Ammon's horn (tissue), 1 donor: ENCODE results near the gene THRAP3.

ENCODE experiments used
- DNase-seq: peaks from one replicate; pipeline ENCODE4 v3.0.0-alpha.2; 2016; ENCODE audit warnings: low spot score

Gene THRAP3

DNA sequence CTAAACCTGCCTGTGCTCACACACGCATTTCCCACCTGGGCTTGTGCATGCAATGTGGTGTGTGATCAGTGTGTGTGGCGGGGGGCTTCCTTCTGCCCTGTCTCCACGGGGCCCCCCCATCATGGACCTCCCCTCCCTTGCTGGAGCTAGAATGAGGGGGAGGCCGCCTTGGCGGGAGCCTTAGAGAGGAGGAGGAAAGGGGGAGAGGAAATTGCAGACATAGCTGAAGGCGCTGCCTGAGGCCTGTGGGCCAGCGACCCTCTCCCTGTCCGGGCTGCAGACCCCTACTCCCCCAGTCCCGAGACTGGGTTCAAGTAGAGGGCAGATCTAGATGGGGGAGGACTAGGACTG lies 100.1 kb downstream of the THRAP3 start:
- no peak for DNase-seq

DNA sequence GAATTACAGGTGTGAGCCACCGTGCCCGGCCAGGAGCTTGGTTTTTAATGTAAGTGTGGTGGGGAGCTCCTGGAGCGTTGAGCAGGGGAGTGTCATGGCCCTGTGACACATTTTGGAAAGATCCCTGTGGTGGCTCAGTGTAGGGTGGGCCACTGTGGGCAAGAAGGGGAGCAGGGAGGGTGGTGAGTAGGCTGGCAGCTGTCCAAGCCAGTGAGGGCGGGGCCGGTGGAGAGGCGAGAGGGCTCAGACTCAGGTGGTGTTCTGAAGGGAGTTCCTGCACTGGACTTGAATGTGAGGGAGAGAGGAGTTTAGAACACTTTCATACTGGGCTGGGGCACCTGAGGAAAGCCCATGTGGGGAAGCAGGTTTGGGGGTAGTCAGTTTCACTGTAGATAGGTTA lies 102.3 kb downstream of the THRAP3 start:
- no peak for DNase-seq

DNA sequence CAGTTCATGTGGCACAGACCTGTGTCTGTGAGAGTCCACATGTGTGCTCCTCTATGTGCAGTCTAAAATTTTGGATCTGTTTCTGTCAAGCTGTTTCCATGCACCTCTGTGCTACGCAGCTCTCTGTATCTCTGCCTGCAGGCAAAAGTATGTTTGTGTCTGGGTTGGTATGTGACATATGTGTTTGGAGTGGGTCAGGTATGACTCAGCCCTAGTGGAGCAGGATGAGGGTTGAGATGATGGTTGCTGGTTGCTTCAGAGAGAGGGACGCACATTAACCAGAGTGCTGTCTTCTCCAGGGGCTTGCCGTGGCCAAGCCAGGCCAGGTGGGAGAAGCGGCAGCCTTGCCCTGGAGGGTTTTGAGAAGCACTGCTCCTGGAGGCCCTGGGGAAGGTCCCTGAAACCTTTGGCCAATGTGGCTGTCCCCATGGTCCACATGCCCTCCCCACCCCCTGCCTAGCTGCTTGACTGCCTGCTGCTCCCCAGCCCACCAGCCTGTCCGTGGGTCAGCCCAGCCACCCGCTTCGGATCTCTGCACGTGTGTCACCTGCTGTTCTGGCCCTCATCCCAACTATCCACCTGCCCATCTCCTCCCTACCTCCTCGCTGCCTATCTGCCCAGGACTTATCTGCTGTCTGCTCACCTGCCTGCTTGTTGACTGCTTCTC lies 103.3 kb downstream of the THRAP3 start:
- no peak for DNase-seq

DNA sequence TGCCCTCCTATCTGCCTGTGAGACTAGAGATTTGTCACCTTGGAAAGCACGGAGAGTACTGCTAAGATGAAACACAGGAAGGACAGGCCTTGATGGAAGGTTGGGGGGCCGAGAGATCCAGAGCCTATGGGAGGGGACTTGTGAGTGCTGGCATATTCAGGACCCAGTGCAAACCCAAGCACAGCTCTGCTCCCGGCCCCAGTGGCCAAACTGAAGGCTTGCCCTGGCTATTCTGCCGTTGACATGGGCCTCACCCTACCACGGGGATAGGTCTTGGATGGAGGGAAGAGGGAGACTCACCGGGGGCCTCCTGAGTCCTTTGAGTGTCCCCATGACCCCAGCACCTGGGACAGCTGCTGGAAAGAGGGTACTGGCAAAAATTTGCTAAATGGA lies 103.8 kb downstream of the THRAP3 start:
- DNase-seq: no peak

DNA sequence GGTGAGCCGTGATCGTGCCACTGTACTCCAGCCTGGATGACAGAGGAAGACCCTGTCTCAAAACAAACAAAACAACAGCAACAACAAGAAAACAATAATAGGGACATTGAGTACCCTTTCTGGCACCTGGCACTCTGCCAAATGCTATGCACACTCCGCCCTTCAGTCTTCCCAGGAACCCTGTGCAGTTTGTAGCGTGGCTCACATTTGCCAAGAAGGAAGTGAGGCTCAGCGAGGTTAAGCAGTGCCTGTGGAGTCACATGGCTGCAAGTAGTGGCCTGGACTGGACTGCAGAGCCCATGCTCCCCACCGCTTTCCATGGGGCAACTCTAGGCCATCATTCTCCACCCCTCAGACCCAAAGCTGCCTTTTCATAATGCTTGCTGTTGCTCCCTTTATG lies 104.5 kb downstream of the THRAP3 start:
- peak; percentile 59 for DNase-seq

DNA sequence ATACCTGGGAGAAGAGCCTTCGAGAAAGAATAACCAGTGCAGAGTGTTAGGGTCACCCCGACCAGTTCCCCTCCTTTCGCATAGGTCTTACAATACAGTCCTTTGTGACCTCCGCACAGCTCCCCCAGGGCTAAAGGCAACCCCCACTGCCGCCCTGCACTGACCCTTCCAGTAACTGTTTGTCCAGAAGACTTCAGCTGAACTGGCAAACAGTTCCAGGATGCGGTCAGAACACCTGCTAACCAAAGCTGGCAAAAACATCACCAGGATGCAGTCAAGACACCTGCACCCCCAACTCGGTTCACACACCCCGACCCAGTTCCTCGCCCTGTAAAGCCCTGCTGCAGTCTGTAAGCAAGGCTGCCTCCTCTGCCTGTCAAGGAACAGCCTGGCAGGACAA lies 105.6 kb downstream of the THRAP3 start:
- DNase-seq: no peak

DNA sequence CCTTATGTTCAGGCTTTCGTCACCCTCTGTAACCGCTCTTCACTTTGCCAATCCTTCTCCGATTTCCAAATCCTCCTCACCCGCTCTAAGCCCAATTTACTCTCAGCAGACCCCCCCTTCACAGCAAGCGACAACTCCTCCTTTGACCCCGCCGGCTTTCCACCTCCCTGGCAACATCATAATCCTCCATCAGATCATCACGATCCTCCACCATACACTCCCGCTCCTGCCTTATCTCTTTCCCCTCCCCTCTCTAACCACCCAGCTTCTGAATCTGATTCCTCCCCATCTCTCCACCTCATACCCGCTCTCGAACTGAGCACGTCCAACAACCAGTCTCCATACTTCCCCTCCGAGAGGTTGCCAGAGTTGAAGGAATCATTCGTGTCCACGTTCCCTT lies 106.7 kb downstream of the THRAP3 start:
- DNase-seq: no peak

DNA sequence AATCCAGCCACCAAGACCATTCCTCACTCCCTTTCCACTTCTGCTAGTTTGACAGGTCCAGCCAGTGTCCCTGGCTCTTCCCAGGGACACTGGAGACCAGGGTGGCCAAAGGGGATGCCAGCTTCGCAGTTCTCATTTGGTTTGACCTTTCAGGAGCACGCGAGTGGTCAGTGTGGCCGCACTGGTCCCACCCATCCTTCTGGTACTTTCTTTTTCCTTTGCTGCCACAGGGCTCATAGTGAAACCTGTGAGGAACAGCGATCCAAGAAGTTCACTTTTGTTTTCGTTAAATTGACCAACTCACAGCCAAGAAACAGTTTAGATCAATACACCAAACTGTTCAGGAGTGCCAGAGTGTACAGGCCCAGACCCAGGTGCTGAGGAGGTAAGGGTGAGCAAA lies 113.6 kb downstream of the THRAP3 start:
- DNase-seq: no peak

DNA sequence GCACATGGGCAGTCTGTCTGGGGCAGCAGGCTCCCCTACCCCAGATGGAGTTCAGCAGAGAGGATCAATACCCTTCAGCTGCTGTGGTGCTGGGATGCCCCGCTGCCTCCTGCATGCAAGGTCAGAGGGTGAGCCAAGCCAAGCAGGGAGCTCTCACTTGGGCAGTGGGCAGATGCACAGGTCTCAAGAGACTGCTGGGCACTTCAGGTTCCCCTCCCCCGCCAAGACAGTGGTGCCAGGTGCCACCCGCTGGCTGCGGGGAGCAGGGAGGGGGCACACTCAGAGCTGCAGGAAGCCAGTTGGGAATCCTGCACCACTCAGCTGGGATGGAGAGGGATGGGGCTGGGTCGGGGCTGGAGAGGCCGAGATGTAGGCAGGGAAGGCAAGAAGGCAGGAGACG lies 115.0 kb downstream of the THRAP3 start:
- no peak for DNase-seq

DNA sequence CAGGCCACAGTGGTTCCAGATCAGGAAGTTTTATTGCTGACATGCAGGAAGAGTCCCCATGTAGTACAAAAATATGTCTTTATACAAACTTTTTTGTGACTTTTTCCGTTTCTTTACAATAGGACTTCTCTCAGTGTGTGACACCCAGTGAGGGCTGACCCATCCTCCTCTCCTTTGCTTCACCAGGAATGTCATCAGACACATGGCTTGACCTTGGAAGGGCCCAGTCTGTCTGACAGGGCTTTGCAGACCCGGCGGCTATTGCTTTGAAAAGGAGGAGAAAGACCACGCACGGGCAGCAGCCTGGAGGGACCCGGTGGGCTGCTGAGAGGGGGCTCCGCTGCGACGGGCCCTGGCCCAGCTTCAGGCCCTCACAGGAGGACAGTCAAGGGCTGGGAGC lies 115.4 kb downstream of the THRAP3 start:
- no peak for DNase-seq

DNA sequence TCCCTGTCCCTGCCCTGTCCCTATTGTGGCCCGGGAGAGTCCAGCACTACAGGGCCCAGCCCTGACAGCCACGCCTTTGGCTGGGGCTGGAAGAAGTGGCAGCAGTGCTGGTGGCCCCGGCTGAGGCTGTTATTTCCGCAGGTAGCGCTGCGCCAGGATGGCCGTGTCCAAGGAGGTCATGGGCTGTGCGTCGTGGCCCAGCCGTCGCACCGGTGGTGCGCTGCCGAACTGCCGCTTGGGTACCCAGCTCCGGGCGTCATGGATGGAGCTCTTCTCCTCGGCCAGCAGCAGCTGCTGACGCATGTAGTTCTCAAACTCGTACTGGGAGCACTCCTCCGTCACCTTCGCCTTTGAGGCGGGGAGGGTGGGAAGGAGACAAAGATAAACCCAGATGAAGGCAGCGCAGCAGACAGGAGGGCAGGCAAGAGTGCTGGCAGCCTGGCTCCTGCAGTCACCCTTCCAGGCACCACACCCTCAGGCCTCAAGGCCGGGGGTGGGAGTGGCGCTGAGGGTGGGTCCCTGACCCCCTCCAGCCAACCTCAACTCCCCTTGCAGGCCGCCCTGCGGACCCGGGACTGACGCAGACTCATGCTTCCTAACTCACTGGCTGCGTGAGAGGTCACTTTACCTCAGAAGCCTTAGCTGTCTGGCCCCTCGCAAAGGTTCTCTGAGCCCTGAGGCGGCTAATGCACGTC lies 117.5 kb downstream of the THRAP3 start:
- DNase-seq: no peak

DNA sequence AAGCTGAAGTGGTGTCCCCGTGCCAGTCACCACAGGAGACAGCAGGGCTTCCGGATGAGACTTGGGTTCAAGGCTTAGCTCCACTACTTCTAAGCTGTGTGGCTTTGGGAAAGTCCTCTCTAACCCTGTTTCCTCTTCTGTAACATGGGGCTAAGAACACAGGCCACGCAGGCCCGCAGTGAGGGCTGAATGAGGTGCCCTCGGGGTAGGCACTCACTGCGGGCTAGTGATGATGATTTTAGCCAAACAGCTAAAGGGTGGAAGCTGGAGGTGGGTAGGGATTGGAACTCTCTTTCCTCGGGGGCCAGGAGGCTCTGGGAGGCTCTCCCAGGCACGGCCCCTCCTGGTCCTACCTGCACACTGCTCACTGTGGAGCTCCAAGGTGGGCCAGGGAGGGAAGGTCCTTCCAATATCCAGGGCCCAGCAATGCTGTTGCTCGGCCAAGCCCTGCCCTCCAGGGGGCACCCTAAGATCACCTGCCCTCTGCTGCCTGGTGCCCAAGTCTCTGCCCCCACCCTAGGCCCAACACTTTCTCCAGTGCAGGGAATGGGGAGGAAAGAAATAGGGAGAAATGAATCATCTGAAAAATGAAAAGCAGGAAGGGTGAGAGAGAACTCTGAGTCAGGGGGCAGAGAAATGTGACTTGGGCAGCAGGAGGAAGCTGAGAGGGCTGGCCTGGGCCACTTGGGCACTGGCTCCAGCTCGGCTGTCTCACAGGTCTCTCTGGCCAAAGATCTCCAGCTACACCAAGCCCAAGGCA lies 118.4 kb downstream of the THRAP3 start:
- DNase-seq: peak; percentile 57

DNA sequence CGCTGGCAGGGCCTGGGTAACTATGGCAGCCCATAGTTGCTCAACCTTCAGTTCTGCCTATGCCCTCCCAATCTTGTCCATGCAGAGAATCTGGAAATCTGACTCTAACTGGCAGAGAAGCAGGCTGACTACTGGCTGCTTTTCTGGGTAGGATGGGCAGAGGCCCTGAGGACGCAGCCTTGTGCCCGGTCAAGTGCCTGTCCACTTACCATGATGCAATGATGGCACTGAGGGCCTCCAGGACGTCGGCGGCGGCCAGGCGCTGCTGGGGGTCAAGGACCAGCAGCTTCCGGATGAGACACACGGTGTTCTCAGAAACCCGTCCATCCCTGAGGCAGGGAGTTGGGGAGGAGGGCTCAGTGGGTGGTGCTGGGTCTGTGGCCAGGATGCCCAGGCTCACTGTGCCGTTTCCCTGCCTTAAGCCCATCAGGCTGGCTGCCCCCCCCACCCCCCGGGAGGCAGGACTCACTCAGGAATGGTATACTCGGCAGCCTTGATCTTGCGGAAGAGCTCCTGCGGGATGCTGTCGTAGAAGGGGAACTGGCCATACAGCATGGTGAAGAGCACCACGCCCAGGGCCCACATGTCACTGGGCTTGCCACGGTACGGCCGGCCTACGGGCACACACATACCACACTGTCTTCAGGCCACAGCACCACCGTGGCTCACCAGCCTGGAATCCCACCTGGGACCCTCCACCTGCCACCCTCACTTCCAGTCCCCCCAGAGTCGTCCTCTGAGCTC lies 119.6 kb downstream of the THRAP3 start:
- no peak for DNase-seq

DNA sequence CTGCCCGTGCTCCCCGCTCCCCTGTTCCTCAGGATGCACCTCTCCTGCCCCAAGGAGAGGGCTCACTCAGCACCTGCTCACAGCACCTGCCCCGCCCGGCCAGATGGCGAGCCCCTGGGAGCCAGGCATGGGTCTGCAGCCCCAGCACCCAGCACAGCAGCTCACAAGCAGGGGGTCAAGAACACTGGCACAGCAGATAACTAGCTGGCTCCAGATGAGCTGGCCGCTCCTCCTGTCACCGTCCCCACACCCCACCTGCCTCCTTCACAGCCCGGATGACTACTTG lies 120.1 kb downstream of the THRAP3 start:
- DNase-seq: no peak

DNA sequence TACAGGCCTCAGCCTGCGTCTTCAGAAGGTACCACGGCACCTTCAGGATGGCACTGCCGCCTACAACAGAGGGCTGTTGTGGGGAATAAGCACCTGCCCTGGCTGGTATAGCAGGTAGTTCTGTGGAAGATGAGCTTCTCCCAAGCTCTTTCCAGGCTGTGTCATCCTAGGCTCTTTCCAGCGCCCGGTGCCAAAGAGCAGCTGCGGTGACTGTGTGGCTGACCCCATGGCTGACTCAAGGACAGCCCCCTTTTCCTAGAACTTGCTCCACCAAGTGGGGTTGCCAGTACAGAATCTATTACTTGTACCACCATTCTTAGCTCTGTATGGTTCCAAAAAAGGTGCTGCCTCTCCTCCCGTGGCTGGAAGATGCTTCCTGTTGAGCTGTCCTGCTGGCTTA lies 121.1 kb downstream of the THRAP3 start:
- no peak for DNase-seq

DNA sequence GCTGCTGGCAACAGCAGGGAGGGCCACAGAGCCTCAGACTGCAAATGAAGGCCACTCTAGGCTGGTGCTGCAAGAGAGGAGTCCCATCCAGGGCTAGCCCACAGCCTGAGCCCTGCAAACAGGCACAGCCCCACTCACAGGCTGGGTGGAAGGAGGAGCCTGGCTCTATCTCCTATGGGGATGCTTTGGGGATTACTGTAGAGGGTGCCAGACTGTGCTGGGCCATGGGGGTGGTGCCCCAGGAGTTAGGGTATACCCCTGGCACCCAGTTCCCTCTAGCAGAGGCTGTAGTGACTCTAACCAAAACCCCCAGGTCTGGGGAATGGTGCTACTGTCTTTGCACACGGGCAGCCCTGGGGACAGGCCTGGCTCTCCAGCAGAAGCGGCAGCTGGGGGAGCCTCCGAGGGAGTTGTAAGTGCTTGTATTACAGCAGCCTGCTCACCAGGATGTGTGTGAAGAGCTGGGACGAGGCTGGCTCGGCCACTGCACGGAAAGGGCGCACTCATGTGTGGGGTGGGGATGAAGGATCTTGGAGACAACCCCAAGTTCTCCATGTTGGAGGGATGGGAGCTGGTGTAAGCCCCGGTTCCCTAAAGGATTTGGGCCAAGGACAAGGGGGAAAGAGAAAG lies 122.6 kb downstream of the THRAP3 start:
- DNase-seq: no peak

DNA sequence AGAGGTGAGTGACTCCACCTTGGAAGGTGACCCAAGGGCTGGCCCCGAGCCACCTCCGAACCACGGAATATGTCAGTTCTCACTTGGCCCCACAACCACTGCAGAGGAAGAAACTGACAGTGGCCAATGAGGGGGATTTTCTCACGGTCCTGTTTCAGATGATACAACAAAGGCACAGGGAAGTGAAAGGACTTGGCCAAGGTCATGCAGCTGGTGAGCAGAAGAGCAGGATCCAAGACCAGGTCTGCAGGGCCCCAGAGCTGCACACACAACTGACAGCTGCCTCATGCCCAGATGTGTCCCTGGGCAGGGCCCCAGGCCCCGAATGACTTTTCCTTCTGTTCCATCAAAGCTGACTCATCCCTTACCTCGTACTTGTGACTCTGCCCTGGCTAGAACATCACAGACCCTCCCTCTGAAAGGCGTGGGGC lies 125.0 kb downstream of the THRAP3 start:
- no peak for DNase-seq

DNA sequence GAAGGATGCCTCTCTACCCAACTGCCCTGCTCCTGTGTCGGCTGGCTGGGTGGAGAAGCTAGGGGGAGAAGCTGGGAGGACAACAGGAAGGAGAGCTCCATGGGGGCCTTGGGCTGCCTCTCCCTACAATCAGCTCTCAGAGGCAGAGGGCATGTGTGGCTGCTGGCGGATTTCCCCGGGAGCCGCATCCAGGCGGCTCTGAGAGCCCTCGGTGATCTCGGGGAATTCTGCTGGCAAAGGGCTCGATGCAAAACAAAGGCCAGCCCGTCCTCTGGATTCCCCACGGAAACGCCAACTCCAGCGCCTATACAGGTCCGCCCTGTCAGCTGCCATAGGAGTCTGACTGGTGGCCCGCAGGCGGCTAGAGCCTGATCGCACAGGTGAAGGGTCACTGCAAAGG lies 125.6 kb downstream of the THRAP3 start:
- DNase-seq: no peak

DNA sequence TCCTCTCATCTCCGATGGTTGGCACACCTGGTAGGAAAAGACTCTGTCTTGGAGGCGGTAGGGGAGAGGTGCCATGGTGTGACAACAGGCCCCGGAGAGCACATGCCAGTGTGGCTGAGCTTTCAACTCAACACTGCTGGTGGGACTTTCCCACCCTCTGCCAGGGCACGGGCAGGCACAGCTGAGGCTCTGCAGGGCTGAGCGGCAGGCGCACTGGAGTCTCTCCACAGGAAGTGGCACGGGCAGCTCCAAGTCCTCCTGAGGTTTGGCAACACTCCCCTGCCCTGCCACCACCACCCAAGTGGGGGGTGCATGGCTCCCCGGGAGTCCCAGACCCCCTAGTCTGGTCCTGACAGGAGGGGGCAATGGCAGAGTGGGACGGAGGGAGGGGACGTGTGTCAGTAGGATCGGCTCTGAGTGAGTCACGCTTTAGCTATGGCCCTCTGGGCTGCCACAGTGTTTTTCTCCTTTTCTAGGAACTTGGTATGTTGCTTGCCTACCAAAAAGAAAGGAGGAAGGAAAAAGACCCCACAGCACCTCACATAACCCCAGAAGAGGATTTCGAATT lies 126.5 kb downstream of the THRAP3 start:
- DNase-seq: peak; percentile 21

DNA sequence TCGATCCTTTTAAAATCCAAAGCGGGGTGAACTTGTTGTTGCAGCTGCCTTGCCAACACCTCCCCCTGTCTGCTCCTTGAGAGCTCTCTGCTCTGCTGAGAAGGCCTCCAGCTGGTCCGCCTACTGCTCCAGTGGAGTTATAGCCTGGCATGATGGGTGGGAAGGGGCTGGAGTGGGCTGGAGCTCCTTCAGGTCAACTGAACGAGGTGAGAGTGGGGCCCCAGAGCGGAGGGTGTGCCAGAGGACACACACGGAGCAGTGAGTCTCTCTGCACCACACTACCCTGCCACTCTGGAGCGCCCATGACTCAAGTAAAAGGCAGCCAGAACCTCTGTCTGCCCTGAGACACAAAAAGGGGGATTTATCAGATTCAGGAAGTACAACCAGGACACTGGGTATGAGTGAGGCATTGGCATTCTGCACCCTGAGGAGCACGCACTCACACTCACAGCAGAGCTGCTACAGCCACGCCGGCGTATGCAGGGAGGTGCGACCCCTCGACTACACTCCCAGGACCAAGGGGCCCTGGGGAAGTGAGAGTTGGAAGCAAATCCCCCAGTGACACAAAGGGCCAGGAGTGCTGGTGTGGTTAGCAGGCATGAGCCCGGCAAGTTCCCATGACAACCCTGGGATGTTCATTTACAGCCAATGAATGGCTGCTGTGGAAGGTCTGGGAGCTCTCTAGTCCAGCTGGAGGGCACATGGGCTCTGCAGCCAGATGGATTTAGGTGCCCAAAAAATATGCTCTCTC lies 127.2 kb downstream of the THRAP3 start:
- DNase-seq: peak; percentile 45
